HepG2 (cell line): ENCODE data around the gene GRB7. TPM values are rescaled to one million over a fixed set of nuclear protein-coding genes. Genes with fewer than 3 reads are reported as not detected.
A peak's percentile ranks its signal among the peaks of the same experiment; 100 is the strongest.

ENCODE experiments used
- ARHGAP35 ChIP-seq: sonication (generic); formaldehyde crosslinking; IDR thresholded peaks from 2 replicates; pipeline ENCODE4 v1.9.0; 2022; ENCODE audit warnings: mild to moderate bottlenecking, inconsistent platforms, moderate library complexity, missing genetic modification reagents, borderline replicate concordance
- DMAP1 ChIP-seq: IDR thresholded peaks from 2 replicates; pipeline ENCODE4 v1.6.1; 2016
- ELF1 ChIP-seq: sonication (generic); formaldehyde crosslinking; IDR thresholded peaks from 2 replicates; pipeline ENCODE4 v1.4.0; 2020; ENCODE audit warnings: missing genetic modification reagents
- FOXA1 ChIP-seq, 2 experiments: fragments of 450-650 bp in 1 of 2; sonication (generic) in 1 of 2; formaldehyde crosslinking in 1 of 2; IDR thresholded peaks; 2 replicates each; pipeline versions ENCODE4 v1.4.0 to v1.6.1; 2016 to 2020; ENCODE audit warnings: missing genetic modification reagents in 1 of 2
- FOXO1 ChIP-seq: sonication (generic); formaldehyde crosslinking; IDR thresholded peaks from 2 replicates; pipeline ENCODE4 v1.4.0; 2020; ENCODE audit warnings: missing genetic modification reagents
- HMG20A ChIP-seq: IDR thresholded peaks from 2 replicates; pipeline ENCODE4 v1.6.1; 2016; ENCODE audit warnings: borderline replicate concordance
- HNRNPK ChIP-seq: fragments of 200-400 bp; formaldehyde crosslinking; IDR thresholded peaks from 2 replicates; pipeline ENCODE4 v1.6.1; 2018; ENCODE audit warnings: low read length, low read depth, moderate library complexity, mild to moderate bottlenecking; ENCODE audit not compliant: poor library complexity, severe bottlenecking
- IRF1 ChIP-seq: sonication (generic); formaldehyde crosslinking; IDR thresholded peaks from 2 replicates; pipeline ENCODE4 v1.4.0; 2020; ENCODE audit warnings: low read depth, mild to moderate bottlenecking, missing genetic modification reagents
- MEIS1 ChIP-seq: sonication (generic); formaldehyde crosslinking; IDR thresholded peaks from 2 replicates; pipeline ENCODE4 v1.9.0; 2021; ENCODE audit warnings: mild to moderate bottlenecking, missing genetic modification reagents, moderate library complexity, borderline replicate concordance
- MNT ChIP-seq: fragments of 450-650 bp; IDR thresholded peaks from 2 replicates; pipeline ENCODE4 v1.6.1; 2016
- NR2F6 ChIP-seq, 2 experiments: IDR thresholded peaks; 2 replicates each; pipeline ENCODE4 v1.6.1; 2016; ENCODE audit warnings: antibody characterized with exemption in 1 of 2, mild to moderate bottlenecking in 1 of 2
- RBAK ChIP-seq: sonication (generic); formaldehyde crosslinking; IDR thresholded peaks from 2 replicates; pipeline ENCODE4 v1.5.1; 2020; ENCODE audit warnings: mild to moderate bottlenecking, missing genetic modification reagents
- RFX1 ChIP-seq: fragments of 450-650 bp; IDR thresholded peaks from 2 replicates; pipeline ENCODE4 v1.6.1; 2017
- RXRB ChIP-seq: IDR thresholded peaks from 2 replicates; pipeline ENCODE4 v1.6.1; 2016; ENCODE audit warnings: borderline replicate concordance, missing genetic modification reagents, missing compliant biosample characterization
- ZFP90 ChIP-seq: sonication (generic); formaldehyde crosslinking; IDR thresholded peaks from 2 replicates; pipeline ENCODE4 v1.8.0; 2022; ENCODE audit warnings: missing genetic modification reagents, mild to moderate bottlenecking, inconsistent platforms, borderline replicate concordance
- ZNF225 ChIP-seq: sonication (generic); formaldehyde crosslinking; IDR thresholded peaks from 2 replicates; pipeline ENCODE4 v1.4.0; 2020; ENCODE audit warnings: mild to moderate bottlenecking, missing genetic modification reagents
- ZNF335 ChIP-seq: sonication (generic); formaldehyde crosslinking; IDR thresholded peaks from 2 replicates; pipeline ENCODE4 v1.4.0; 2020; ENCODE audit warnings: missing genetic modification reagents
- ZNF446 ChIP-seq: sonication (generic); formaldehyde crosslinking; IDR thresholded peaks from 2 replicates; pipeline ENCODE4 v1.5.0; 2020; ENCODE audit warnings: mild to moderate bottlenecking, missing genetic modification reagents
- ZNF580 ChIP-seq: IDR thresholded peaks from 2 replicates; pipeline ENCODE4 v1.6.1; 2016; ENCODE audit warnings: low read depth, borderline replicate concordance
- polyA plus RNA-seq, 8 experiments: library from polyadenylated mRNA; depleted of rRNA in 3 of 8; stranded (reverse) in 7 of 8; unstranded in 1 of 8; fragments of >200 nt; fragmentation: Illumina TruSeq in 4 of 8; extraction: Trizol in 4 of 8; gene quantifications; 2 replicates each; pipeline versions ENCODE4 v1.2.1 to v1.2.3, GENCODE V29; 2011 to 2016; ENCODE audit warnings: low read depth in 4 of 8, missing spikeins in 1 of 8, mixed read lengths in 1 of 8; ENCODE audit not compliant: insufficient read depth in 1 of 8
- total RNA-seq, 5 experiments: library from RNA; depleted of rRNA; stranded (reverse); fragments of >200 nt; fragmentation: Illumina TruSeq; extraction: Trizol; gene quantifications; 2 replicates each; pipeline ENCODE4 v1.2.3, GENCODE V29; 2016; ENCODE audit warnings: low read depth in 1 of 5
- TF ChIP-seq, protein P1 (sequence below): sonication (generic); formaldehyde crosslinking; IDR thresholded peaks from 2 replicates; pipeline ENCODE4 v1.5.0; 2020; ENCODE audit warnings: mild to moderate bottlenecking, missing genetic modification reagents, moderate library complexity
- TF ChIP-seq, protein P2 (sequence below): sonication (generic); formaldehyde crosslinking; IDR thresholded peaks from 2 replicates; pipeline ENCODE4 v1.4.0; 2020; ENCODE audit warnings: low read depth, missing genetic modification reagents

GRB7 gene
- total and polyA plus RNA-seq, 2 of the 13 experiments (the other 11 are each of a cell fraction or from before 2014, with no cell fraction given) = 60.2 to 77.7 TPM

DNA sequence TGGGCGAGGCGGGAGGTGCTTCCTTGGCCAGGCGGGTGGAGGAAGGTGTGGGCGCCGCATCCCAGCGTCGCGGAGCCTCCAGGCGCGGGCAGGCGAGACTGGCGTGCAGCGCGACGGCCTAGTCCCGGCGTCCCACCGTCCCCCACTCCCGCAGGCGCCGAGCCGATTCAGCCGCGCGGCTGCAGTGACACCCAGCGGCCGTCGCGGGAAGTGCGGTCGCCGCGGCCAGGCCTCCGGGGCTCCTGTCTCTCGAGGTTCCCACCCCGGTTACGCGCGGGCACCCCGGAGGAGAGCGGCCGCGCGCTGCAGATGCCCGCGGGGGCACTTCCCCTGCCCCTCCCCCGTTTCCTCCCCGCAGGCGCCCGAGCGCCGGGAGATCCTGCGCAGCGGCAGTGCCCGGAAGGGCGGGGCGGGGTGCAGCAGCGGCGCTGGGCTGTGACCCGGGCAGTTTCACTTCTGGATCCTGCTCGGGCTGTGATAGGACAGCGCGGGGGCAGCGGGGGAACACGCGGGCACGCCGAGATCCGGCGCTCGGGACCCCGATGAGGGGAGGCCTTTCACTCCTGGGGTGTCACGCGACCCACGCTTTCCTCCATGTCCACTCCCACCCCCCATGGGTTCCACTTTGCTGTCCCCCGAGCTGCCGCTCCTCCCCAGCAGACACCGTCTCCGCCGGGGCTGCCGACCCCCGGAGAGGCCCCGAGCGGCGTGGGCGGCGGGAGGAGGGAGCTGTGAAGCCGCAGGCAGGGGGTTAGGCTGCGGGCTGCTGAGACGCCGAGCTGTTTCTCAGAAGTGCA lies 16.6 kb downstream of the GRB7 start (continued):
- TF ChIP-seq ZNF225 (no peak; the same call in none of the 2 replicates), MNT (no peak), ARHGAP35 (peak; percentile 89), NR2F6 (IDR thresholded peaks at IDR 0.05) (no peak), NR2F6 (CRISPR knock-in tag; IDR thresholded peaks at IDR 0.05) (peak; percentile 73), RXRB (CRISPR knock-in tag) (peak; percentile 59), ZNF580 (CRISPR knock-in tag) (peak; percentile 76; the same call in 1 of the 2 replicates), IRF1 (CRISPR knock-in tag) (peak; percentile 96; the same call in 1 of the 2 replicates), ZNF446 (CRISPR knock-in tag) (peak; percentile 6; the same call in 1 of the 2 replicates), ELF1 (CRISPR knock-in tag) (peak; percentile 82), DMAP1 (CRISPR knock-in tag) (peak; percentile 70), RFX1 (no peak), MEIS1 (CRISPR knock-in tag) (peak; percentile 75), ZFP90 (peak; percentile 93), FOXA1 (IDR thresholded peaks at IDR 0.05) (no peak), FOXA1 (CRISPR knock-in tag; IDR thresholded peaks at IDR 0.05) (peak; percentile 50), ZNF335 (peak; percentile 75; the same call in 1 of the 2 replicates), FOXO1 (peak; percentile 66), RBAK (CRISPR knock-in tag) (0 out of 2 replicates have a peak, but pooled peaks have one; percentile 34), HNRNPK (peak; percentile 88), HMG20A (peak; percentile 64; the same call in 1 of the 2 replicates)
- TF ChIP-seq, protein P1, sequence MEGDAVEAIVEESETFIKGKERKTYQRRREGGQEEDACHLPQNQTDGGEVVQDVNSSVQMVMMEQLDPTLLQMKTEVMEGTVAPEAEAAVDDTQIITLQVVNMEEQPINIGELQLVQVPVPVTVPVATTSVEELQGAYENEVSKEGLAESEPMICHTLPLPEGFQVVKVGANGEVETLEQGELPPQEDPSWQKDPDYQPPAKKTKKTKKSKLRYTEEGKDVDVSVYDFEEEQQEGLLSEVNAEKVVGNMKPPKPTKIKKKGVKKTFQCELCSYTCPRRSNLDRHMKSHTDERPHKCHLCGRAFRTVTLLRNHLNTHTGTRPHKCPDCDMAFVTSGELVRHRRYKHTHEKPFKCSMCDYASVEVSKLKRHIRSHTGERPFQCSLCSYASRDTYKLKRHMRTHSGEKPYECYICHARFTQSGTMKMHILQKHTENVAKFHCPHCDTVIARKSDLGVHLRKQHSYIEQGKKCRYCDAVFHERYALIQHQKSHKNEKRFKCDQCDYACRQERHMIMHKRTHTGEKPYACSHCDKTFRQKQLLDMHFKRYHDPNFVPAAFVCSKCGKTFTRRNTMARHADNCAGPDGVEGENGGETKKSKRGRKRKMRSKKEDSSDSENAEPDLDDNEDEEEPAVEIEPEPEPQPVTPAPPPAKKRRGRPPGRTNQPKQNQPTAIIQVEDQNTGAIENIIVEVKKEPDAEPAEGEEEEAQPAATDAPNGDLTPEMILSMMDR (CRISPR knock-in tag) = peak; percentile 95
- TF ChIP-seq, protein P2, sequence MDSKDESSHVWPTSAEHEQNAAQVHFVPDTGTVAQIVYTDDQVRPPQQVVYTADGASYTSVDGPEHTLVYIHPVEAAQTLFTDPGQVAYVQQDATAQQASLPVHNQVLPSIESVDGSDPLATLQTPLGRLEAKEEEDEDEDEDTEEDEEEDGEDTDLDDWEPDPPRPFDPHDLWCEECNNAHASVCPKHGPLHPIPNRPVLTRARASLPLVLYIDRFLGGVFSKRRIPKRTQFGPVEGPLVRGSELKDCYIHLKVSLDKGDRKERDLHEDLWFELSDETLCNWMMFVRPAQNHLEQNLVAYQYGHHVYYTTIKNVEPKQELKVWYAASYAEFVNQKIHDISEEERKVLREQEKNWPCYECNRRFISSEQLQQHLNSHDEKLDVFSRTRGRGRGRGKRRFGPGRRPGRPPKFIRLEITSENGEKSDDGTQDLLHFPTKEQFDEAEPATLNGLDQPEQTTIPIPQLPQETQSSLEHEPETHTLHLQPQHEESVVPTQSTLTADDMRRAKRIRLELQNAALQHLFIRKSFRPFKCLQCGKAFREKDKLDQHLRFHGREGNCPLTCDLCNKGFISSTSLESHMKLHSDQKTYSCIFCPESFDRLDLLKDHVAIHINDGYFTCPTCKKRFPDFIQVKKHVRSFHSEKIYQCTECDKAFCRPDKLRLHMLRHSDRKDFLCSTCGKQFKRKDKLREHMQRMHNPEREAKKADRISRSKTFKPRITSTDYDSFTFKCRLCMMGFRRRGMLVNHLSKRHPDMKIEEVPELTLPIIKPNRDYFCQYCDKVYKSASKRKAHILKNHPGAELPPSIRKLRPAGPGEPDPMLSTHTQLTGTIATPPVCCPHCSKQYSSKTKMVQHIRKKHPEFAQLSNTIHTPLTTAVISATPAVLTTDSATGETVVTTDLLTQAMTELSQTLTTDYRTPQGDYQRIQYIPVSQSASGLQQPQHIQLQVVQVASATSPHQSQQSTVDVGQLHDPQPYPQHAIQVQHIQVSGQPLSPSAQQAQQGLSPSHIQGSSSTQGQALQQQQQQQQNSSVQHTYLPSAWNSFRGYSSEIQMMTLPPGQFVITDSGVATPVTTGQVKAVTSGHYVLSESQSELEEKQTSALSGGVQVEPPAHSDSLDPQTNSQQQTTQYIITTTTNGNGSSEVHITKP = peak; percentile 68; the same call in 1 of the 2 replicates
